HUDEP-2 (cell line): ENCODE measurements around the gene SAC3D1.

ENCODE experiments used
- DNase-seq, 76 experiments: peaks; one replicate each; lab custom pipeline; 2025; ENCODE audit not compliant: unreplicated experiment in 76 of 76; lab: John Stamatoyannopoulos, UW

The SAC3D1 gene

DNA sequence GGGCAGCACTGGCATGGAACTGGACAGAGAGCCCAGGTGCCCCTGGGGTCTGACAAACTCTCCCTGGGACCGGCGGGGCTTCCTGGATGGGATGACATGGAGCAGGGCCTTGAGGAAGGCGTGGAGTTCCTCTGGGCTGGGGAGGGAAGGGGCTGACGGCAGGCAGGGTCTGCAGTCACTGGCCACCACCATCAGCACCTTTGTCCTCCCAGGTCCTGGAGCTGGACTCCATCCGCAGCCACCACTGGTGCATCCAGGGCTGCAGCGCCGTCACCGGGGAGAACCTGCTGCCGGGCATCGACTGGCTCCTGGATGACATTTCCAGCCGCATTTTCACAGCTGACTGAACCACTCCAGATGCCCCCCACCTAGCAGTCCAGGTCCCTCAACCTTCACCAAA is 19.5 kb upstream of the SAC3D1 start:
- DNase-seq = no peak

DNA sequence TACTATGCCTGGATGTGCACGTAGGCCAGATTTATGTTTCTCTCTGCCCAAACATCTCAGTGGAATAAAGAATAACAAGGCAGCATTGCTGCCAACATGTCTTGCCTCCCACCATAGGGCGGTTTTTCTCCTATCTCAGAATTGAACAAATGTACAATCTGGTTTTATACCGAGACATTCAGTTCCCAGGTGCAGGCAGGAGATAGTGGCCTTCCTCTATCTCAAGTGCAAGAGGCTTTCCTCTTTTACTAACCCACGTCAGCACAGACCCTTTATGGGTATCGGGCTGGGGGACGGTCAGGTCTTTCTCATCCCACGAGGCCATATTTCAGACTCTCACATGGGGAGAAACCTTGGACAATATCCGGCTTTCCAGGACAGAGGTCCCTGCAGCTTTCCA is 17.5 kb upstream of the SAC3D1 start:
- peak in 42 of 76 experiments; percentile 5 to 69 (median 26) for DNase-seq

- DNase-seq = no peak
Observed at GRCh38 chr11:65026810-65027209, 14.2 kb upstream of the SAC3D1 start.

DNA sequence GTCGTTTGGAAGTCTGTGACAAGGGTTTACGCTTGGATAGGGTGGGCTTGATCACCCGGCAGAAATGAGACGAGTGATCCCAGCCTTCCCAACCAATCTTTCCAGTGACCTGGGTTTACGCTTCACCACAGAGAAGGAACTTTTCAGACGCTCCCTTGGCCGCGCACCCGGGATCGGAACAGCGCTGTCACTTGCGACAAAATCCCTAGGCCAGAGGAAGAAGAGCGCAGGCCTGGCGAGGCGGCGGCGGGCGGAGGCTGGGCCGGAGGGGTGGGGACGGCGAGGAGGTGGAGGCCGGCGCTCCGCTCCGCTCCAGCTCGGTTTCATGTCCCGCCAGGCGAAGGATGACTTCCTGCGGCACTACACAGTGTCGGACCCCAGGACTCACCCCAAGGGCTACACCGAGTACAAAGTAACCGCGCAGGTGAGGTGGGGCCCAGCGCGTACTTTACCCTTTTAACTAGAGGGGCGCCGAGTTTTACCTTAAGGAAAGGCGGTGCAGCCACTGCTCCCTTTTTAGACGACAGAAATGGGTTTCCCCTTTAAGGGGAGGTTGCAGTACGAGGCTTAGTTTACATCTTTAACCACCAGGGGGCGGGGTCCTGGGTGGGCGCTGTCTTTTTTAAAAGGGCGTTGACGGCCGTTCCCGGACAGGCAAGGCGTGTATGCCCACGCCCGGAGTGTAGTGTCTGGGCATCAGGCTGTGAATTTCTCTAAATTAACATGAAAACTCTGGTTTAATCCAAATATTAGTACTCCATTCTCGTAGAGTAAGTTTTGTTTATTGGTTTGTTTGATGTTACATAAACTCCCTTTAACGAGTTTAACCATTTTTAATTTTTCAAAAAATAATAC is 13.6 kb upstream of the SAC3D1 start, which contains the start of gene SNX15:
Gene SNX15, plus strand, starts transcription at position 227 of the 855 bp plus-strand sequence. Its CDS starts 99 bp downstream, at position 326.
- DNase-seq = peak in 75 of 76 experiments; percentile 30 to 96 (median 88)

DNA sequence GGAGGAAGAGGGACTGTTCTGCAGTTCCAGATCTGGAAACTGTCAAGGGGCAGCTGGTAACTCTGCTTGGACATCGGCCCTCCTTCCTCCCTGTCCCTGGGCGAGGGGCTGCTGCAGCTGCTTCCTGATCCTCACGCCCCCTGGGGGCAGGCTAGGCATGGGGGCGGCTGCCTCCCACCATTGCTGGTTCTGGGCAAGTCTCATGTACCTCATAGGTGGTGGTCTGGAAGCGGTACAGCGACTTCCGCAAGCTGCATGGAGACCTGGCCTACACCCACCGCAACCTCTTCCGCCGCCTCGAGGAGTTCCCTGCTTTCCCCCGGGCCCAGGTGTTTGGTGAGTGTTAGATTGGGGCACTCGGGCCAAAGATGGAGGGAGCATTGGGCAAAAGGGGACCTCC is 8.8 kb upstream of the SAC3D1 start:
- DNase-seq = no peak

- DNase-seq = no peak
Observed at GRCh38 chr11:65034423-65034822, 6.6 kb upstream of the SAC3D1 start.

GRCh38 chr11:65035579-65035978 is 5.4 kb upstream of the SAC3D1 start:
- no peak for DNase-seq

GRCh38 chr11:65036931-65037330 is 4.1 kb upstream of the SAC3D1 start:
- DNase-seq = peak in 1 of 76 experiments; percentile 12

DNA sequence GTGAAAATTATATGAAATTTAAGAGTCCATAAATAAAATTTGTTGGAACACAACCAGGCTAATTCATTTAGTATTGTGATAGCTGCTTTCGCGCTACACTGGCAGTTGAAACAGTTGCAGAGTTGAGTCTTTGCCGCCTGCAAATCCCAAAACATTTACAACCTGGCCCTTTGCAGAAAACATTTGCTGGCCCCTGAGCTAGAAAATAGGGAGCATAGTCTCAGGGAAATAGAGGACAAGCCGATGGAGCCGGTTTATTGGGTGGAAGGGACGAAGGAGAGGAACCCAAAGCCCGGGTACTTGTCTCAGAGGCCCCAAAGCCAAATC is 527 bp upstream of the SAC3D1 start:
- DNase-seq = peak in 1 of 76 experiments; percentile 77

GRCh38 chr11:65042891-65043290 is 1.9 kb downstream of the SAC3D1 start:
- DNase-seq = no peak

- DNase-seq = no peak
Observed at GRCh38 chr11:65043881-65044501, 3.0 kb downstream of the SAC3D1 start.

DNA sequence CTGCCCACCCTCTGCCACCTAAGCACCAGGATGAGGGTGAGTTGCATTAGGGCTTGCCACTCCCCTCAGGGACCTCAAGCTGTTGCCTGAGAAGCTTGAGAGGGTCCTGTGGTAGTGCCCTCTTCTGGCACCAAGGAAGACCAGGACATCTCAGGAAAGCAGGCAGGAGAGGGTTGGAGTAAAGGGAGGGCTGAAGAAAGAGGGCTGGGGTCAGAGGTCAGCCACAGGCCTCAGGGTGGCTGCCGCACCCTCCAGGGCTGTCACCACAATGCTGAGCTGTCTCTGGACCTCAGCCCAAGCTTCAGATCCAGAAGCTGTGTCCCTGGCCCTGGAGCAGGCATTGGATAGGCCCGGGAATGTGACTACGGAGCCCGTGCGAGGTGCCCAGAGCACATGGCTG is 4.1 kb downstream of the SAC3D1 start:
- DNase-seq = no peak

DNA sequence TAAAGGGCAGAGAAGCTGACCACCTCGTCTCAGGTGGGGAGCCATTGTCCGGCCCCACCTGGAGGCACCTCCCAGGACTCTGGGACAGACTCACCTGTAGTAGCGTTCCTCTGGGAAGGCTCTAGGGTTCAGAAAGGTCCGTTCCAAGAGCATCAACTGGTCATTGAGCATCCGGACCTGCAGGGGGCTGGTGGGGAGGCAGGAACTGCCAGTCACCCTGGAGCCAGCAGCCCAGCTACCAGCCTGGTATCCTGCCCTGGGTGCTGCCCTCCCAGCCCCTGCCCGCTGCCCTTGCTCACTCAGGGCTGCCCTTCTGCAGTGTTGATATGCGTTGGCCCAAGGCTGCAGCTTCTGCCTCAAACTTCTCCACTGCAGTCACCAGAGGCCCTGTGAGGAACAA is 4.7 kb downstream of the SAC3D1 start:
- no peak for DNase-seq

GRCh38 chr11:65047581-65048422 is 6.8 kb downstream of the SAC3D1 start:
- DNase-seq = peak in 1 of 76 experiments; percentile 12

GRCh38 chr11:65051398-65051858 is 10.4 kb downstream of the SAC3D1 start:
- no peak for DNase-seq

- no peak for DNase-seq
Observed at GRCh38 chr11:65053827-65054508, 13.0 kb downstream of the SAC3D1 start.

- DNase-seq = no peak
Observed at GRCh38 chr11:65055538-65055937, 14.5 kb downstream of the SAC3D1 start.

- no peak for DNase-seq
Observed at GRCh38 chr11:65056999-65057398, 16.0 kb downstream of the SAC3D1 start.

DNA sequence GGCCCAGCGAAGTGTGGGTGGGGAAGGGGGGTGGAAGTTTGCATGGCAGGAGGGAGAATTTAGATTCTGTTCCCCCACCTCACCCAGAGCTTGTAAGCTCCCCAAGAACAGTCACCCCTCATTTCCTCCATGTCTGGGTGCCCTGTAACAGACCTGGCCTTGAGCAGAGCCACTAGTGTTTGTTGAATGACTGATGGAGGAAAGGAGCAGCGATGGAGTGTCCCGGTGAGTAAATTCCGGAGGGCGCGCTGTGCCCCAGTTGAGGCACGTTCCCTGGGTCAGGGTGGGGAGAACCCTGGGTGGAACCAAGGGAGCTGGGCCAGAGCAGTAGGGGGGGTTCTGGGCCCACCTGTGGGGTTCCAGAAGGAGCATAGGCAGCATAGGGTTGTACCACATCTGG is 16.5 kb downstream of the SAC3D1 start:
- no peak for DNase-seq

DNA sequence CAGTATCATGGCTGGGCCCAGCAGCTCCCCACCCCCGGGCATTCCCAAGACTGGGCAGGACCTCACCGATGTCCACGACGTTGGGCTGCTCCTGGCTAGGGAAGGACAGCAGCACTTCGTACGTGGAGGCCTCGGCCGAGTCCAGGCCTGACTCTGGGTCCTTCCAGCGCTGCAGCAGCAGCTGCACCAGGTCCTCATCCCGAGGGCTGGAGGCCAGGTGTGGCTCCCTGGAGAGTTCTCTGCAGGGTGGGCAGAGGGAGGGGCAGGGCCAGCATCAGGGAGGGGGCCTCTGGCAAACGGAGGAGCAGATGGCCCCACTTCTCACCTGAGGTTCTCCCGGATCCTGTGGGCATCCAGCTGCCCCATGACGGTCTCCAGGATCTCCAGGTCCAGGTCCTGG is 17.0 kb downstream of the SAC3D1 start:
- no peak for DNase-seq
